ENCODE results near the gene PHKB.
"Not testable (repeated sequence)": the region's sequence is repeated elsewhere in the genome, so short reads cannot be mapped to it uniquely, and the experiment has no call there.

Gene PHKB

GRCh38 chr16:47554587-47554986, 93.5 kb downstream of the PHKB start:
- not testable (repeated sequence) for DNase-seq; H3K4me1 ChIP-seq (ENCODE audit: control insufficient read depth, insufficient read depth, low read length, poor library complexity, severe bottlenecking); H3K4me3 ChIP-seq (ENCODE audit: insufficient read depth, low read depth, low read length, poor library complexity, severe bottlenecking); H3K9me3 ChIP-seq (ENCODE audit: control insufficient read depth, low read length); H3K27me3 ChIP-seq (replicated peaks; ENCODE audit: control insufficient read depth, insufficient read depth, low read length, poor library complexity, severe bottlenecking); H3K36me3 ChIP-seq (ENCODE audit: control insufficient read depth, insufficient read depth, low read length); H3K27ac ChIP-seq (ENCODE audit: insufficient read depth, low read length, poor library complexity, severe bottlenecking)

- Histone ChIP-seq H3K36me3 (ENCODE audit: control insufficient read depth, insufficient read depth, low read length) (no peaks in the 10 kb centered on the region), H3K4me3 (ENCODE audit: insufficient read depth, low read depth, low read length, poor library complexity, severe bottlenecking) (no peak overlapping the region), H3K27ac (ENCODE audit: insufficient read depth, low read length, poor library complexity, severe bottlenecking) (no peak overlapping the region), H3K9me3 (ENCODE audit: control insufficient read depth, low read length) (no peaks in the 10 kb centered on the region), H3K4me1 (ENCODE audit: control insufficient read depth, insufficient read depth, low read length, poor library complexity, severe bottlenecking) (no peaks in the 10 kb centered on the region), H3K27me3 (replicated peaks; ENCODE audit: control insufficient read depth, insufficient read depth, low read length, poor library complexity, severe bottlenecking) (no peaks in the 10 kb centered on the region)
- DNase-seq: no peak
These were observed 100.2 kb downstream of the PHKB start for GRCh38 chr16:47561286-47561685.

DNA sequence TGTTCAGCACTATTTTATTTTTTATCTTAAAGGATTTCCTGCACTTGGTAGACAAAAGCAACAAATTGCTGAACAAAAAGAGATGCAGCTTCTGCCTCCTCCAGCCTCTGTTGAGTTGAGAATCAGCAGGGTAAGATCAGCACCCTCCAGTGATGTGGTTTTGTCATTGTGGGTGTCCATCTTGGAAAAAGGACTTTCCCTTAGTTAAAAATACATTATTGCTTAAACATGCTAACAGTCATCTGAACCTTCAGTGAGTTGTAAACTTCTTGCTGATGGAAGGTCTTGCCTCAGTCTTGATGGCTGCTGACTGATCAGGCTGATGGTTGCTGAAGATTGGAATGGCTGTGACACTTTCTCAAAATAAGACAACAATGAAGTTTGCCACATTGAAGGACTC, 101.2 kb downstream of the PHKB start:
- Histone ChIP-seq H3K9me3 (ENCODE audit: control insufficient read depth, low read length) (no peaks in the 10 kb centered on the region), H3K36me3 (ENCODE audit: control insufficient read depth, insufficient read depth, low read length) (no peaks in the 10 kb centered on the region), H3K27me3 (replicated peaks; ENCODE audit: control insufficient read depth, insufficient read depth, low read length, poor library complexity, severe bottlenecking) (no peaks in the 10 kb centered on the region), H3K27ac (ENCODE audit: insufficient read depth, low read length, poor library complexity, severe bottlenecking) (no peak overlapping the region), H3K4me3 (ENCODE audit: insufficient read depth, low read depth, low read length, poor library complexity, severe bottlenecking) (no peak overlapping the region), H3K4me1 (ENCODE audit: control insufficient read depth, insufficient read depth, low read length, poor library complexity, severe bottlenecking) (no peaks in the 10 kb centered on the region)
- DNase-seq: no peak

DNA sequence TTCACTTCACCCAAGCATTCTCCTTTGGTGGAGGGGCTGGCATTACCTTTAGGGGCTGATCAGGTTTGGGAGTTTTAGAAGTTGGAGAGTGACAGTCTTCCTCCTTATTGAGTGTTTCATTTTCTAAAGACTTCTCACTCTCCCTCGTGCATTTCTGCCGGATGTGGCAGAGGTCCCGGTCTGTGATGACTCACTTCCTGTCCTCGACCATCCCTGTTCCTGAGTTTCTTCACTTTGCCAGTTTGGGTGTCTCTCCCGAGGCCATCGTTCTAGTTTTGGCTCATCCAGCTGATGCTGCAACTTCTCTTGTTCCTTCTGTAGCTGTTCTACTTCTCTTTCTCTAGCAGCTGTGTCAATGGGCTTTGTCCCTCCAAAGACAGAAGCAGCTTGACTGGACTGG, 104.3 kb downstream of the PHKB start:
- H3K9me3 ChIP-seq (ENCODE audit: control insufficient read depth, low read length): no peaks in the 10 kb centered on the region
- peaks cover 5% of the 10 kb centered on the region for H3K4me1 ChIP-seq (ENCODE audit: control insufficient read depth, insufficient read depth, low read length, poor library complexity, severe bottlenecking)
- H3K36me3 ChIP-seq (ENCODE audit: control insufficient read depth, insufficient read depth, low read length): no peaks in the 10 kb centered on the region
- no peaks in the 10 kb centered on the region for H3K27me3 ChIP-seq (replicated peaks; ENCODE audit: control insufficient read depth, insufficient read depth, low read length, poor library complexity, severe bottlenecking)
- no peak overlapping the region for H3K27ac ChIP-seq (ENCODE audit: insufficient read depth, low read length, poor library complexity, severe bottlenecking)
- no peak overlapping the region for H3K4me3 ChIP-seq (ENCODE audit: insufficient read depth, low read depth, low read length, poor library complexity, severe bottlenecking)
- DNase-seq: peak in 1 of 3 donors; percentile 10

DNA sequence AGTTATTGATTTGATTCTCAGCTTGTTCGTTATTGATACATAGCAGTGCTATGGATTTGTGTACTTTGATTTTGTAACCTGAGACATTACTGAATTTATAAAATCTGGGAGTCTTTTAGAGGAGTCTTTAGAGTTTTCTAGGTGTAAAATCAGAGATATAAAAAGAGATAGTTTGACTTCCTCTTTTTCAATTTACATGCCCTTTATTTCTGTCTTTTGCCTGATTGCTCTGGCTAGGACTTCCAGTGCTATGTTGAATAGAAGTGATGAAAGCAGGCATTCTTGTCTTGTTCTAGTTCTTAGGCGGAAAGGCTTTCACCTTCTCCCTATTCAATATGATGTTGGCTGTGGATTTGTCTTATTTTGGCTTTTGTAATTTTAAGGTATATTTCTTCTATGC, 106.2 kb downstream of the PHKB start:
- Histone ChIP-seq H3K4me1 (ENCODE audit: control insufficient read depth, insufficient read depth, low read length, poor library complexity, severe bottlenecking) (peaks cover 5% of the 10 kb centered on the region), H3K27ac (ENCODE audit: insufficient read depth, low read length, poor library complexity, severe bottlenecking) (no peak overlapping the region)
- no peak for DNase-seq

GRCh38 chr16:47568351-47568750, 107.2 kb downstream of the PHKB start:
- no peak for DNase-seq
- Histone ChIP-seq H3K27ac (ENCODE audit: insufficient read depth, low read length, poor library complexity, severe bottlenecking) (no peak overlapping the region), H3K27me3 (replicated peaks; ENCODE audit: control insufficient read depth, insufficient read depth, low read length, poor library complexity, severe bottlenecking) (no peaks in the 10 kb centered on the region), H3K9me3 (ENCODE audit: control insufficient read depth, low read length) (no peaks in the 10 kb centered on the region), H3K4me1 (ENCODE audit: control insufficient read depth, insufficient read depth, low read length, poor library complexity, severe bottlenecking) (peaks cover 5% of the 10 kb centered on the region), H3K36me3 (ENCODE audit: control insufficient read depth, insufficient read depth, low read length) (no peaks in the 10 kb centered on the region), H3K4me3 (ENCODE audit: insufficient read depth, low read depth, low read length, poor library complexity, severe bottlenecking) (no peak overlapping the region)

More for the DNA sequence above, 106.2 kb downstream of the PHKB start:
- Histone ChIP-seq H3K36me3 (ENCODE audit: control insufficient read depth, insufficient read depth, low read length) (no peaks in the 10 kb centered on the region), H3K4me3 (ENCODE audit: insufficient read depth, low read depth, low read length, poor library complexity, severe bottlenecking) (no peak overlapping the region), H3K27me3 (replicated peaks; ENCODE audit: control insufficient read depth, insufficient read depth, low read length, poor library complexity, severe bottlenecking) (no peaks in the 10 kb centered on the region), H3K9me3 (ENCODE audit: control insufficient read depth, low read length) (no peaks in the 10 kb centered on the region)

- H3K9me3 ChIP-seq (ENCODE audit: control insufficient read depth, low read length): no peaks in the 10 kb centered on the region
- H3K4me1 ChIP-seq (ENCODE audit: control insufficient read depth, insufficient read depth, low read length, poor library complexity, severe bottlenecking): peaks cover 8% of the 10 kb centered on the region
- H3K27me3 ChIP-seq (replicated peaks; ENCODE audit: control insufficient read depth, insufficient read depth, low read length, poor library complexity, severe bottlenecking): no peaks in the 10 kb centered on the region
- H3K36me3 ChIP-seq (ENCODE audit: control insufficient read depth, insufficient read depth, low read length): no peaks in the 10 kb centered on the region
- no peak for DNase-seq
- H3K27ac ChIP-seq (ENCODE audit: insufficient read depth, low read length, poor library complexity, severe bottlenecking): no peak overlapping the region
- H3K4me3 ChIP-seq (ENCODE audit: insufficient read depth, low read depth, low read length, poor library complexity, severe bottlenecking): no peak overlapping the region
These were observed 109.9 kb downstream of the PHKB start for GRCh38 chr16:47571049-47571448.

- DNase-seq: no peak
- Histone ChIP-seq H3K27ac (ENCODE audit: insufficient read depth, low read length, poor library complexity, severe bottlenecking) (no peak overlapping the region), H3K9me3 (ENCODE audit: control insufficient read depth, low read length) (no peaks in the 10 kb centered on the region), H3K4me1 (ENCODE audit: control insufficient read depth, insufficient read depth, low read length, poor library complexity, severe bottlenecking) (peaks cover 8% of the 10 kb centered on the region), H3K27me3 (replicated peaks; ENCODE audit: control insufficient read depth, insufficient read depth, low read length, poor library complexity, severe bottlenecking) (no peaks in the 10 kb centered on the region), H3K4me3 (ENCODE audit: insufficient read depth, low read depth, low read length, poor library complexity, severe bottlenecking) (no peak overlapping the region), H3K36me3 (ENCODE audit: control insufficient read depth, insufficient read depth, low read length) (no peaks in the 10 kb centered on the region)
These were observed 110.6 kb downstream of the PHKB start for GRCh38 chr16:47571711-47572110.

GRCh38 chr16:47574091-47575054, 113.2 kb downstream of the PHKB start:
- DNase-seq: no peak
- H3K27ac ChIP-seq (ENCODE audit: insufficient read depth, low read length, poor library complexity, severe bottlenecking): no peak overlapping the region
- no peaks in the 10 kb centered on the region for H3K27me3 ChIP-seq (replicated peaks; ENCODE audit: control insufficient read depth, insufficient read depth, low read length, poor library complexity, severe bottlenecking)

DNA sequence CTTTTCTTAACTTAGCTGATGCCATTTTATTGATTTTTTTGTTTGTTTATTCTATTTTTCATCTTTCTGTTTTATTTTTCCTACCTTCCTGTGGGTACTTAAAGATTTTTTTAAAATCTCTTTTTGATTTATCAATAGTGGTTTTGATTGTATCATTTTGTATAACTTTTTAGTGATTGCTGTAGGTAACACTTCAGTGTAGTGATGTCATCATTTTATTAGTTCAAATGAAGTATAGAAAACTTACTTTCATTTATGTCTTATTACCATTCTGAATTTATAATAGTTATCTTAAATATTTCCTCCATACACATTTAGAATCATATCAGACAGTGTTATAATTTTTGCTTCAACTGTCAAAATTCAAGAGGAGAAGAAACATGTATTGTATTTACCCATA, 115.9 kb downstream of the PHKB start:
- Histone ChIP-seq H3K36me3 (ENCODE audit: control insufficient read depth, insufficient read depth, low read length) (no peaks in the 10 kb centered on the region), H3K27ac (ENCODE audit: insufficient read depth, low read length, poor library complexity, severe bottlenecking) (no peak overlapping the region), H3K4me3 (ENCODE audit: insufficient read depth, low read depth, low read length, poor library complexity, severe bottlenecking) (no peak overlapping the region), H3K27me3 (replicated peaks; ENCODE audit: control insufficient read depth, insufficient read depth, low read length, poor library complexity, severe bottlenecking) (no peaks in the 10 kb centered on the region), H3K4me1 (ENCODE audit: control insufficient read depth, insufficient read depth, low read length, poor library complexity, severe bottlenecking) (peaks cover 3% of the 10 kb centered on the region), H3K9me3 (ENCODE audit: control insufficient read depth, low read length) (no peaks in the 10 kb centered on the region)
- DNase-seq: no peak

More at GRCh38 chr16:47574091-47575054, 113.2 kb downstream of the PHKB start:
- no peaks in the 10 kb centered on the region for H3K36me3 ChIP-seq (ENCODE audit: control insufficient read depth, insufficient read depth, low read length)
- H3K4me1 ChIP-seq (ENCODE audit: control insufficient read depth, insufficient read depth, low read length, poor library complexity, severe bottlenecking): peaks cover 3% of the 10 kb centered on the region
- H3K9me3 ChIP-seq (ENCODE audit: control insufficient read depth, low read length): no peaks in the 10 kb centered on the region
- H3K4me3 ChIP-seq (ENCODE audit: insufficient read depth, low read depth, low read length, poor library complexity, severe bottlenecking): no peak overlapping the region

All from effector memory CD4-positive, alpha-beta T cell (primary cell).